Breast epithelium (tissue), 3 donors: ENCODE results near the gene SLC44A1.

Experiments
- CTCF ChIP-seq, 3 donors: fragments of 450-650 bp; IDR thresholded peaks; one replicate each; pipeline ENCODE4 v1.5.1; 2016 to 2017; ENCODE audit warnings: antibody characterized with exemption in 3 of 3, mild to moderate bottlenecking in 3 of 3, moderate library complexity in 3 of 3
- POLR2A ChIP-seq: fragments of 450-650 bp; IDR thresholded peaks from one replicate; pipeline ENCODE4 v1.6.1; 2016; ENCODE audit warnings: antibody characterized with exemption, mild to moderate bottlenecking, moderate library complexity

- TF ChIP-seq CTCF (IDR thresholded peaks at IDR 0.05) (no peak), POLR2A (no peak)
These were observed 88.0 kb downstream of the SLC44A1 start for GRCh38 chr9:105332471-105332870.
